ENCODE results near the gene RAB44.

The RAB44 gene

DNA sequence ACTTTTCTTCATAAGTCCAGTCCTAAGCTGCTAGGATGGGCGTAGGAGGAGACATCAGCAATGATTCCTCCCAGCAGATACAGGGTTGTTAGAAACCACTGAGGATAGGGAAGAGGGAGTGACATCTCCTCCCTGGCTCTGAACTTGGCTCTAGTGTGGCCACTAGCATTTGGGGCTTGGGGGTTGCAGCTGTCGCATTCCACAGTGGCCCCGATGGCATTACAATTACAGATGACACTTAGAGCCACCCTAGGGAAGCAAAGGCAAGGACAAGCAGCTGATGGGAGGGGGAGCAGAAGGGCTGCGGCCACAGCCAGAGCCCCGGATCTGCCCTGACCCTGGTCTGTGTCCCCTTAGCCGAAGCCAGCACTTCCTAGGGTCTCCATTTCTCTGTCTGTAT is 28.6 kb upstream of the RAB44 start:
- DNase-seq (ENCODE audit: low read depth in 2 of 2), result no peak

DNA sequence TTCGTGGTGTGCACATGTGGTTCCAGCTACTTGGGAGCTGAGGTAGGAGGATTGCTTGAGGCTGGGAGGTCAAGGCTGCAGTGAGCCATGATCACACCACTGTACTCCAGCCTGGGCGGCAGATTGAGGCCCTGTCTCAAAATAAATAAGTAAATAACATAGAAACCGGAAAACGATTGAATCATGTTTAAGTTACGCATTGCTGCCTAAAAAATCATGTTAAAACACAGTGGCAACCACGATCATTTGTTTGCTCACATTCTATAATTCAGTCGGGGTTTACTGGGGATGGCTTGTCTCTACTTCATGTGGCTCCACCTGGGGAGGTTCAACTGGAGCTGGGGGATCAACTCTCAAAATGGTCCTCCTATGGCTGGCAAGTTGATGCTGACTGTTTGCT is 27.4 kb upstream of the RAB44 start:
- no peak for DNase-seq (ENCODE audit: low read depth in 2 of 2)

DNA sequence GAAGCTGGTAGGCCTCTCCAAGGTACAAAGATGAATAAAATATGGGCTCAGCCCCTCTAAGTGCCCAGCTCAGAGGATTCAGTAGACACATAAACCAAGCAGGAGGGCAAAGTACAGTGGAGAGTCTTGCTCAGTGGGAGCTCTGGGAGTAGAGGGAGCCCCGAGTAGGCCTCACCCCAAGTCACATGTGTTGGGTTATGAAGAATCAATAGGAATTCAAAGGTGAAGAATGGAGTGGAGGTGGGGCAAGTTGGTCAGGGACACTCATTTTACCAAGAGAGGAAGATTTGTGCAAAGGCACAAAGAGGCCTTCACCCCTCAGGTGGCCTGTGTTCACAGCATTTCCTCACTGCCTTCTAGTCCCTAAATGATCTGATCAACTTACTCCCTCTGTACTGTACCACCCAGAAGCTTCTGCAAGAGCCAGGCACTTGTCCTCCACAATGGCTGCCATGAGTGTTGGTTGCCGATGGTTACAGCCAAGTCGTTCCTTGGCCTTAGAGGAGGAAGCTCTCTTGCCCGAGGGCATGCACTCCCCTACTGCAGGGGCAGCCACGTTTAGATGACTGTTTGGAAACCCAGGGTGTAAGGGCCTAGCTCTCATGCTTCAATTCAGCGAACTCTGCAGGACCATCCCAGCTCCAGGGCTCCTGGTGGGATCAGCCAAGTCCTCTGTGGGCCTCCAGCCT is 25.8 kb upstream of the RAB44 start:
- no peak for DNase-seq (ENCODE audit: low read depth in 2 of 2)

DNA sequence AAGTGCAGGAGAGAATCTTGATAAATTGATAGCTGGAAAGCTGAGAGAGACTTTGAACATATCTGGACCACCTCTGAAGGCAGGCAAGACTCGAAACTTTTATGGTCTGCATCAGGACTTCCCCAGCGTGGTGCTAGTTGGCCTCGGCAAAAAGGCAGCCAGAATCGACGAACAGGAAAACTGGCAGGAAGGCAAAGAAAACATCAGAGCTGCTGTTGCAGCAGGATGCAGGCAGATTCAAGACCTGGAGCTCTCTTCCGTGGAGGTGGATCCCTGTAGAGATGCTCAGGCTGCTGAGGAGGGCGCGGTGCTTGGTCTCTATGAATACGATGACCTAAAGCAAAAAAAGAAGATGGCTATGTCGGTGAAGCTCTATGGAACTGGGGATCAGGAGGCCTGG is 23.7 kb upstream of the RAB44 start:
- DNase-seq (ENCODE audit: low read depth in 2 of 2), result no peak

DNA sequence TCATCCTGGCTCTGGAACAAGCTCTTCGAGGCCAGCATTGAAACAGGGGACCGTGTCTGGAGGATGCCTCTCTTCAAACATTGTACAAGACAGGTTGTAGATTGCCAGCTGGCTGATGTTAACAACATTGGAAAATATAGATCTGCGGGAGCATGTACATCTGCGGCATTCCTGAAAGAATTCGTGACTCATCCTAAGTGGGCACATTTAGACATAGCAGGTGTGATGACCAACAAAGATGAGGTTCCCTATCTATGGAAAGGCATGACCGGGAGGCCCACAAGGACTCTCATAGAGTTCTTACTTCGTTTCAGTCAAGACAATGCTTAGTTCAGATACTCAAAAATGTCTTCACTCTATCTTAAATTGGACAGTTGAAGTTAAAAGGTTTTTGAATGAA is 22.7 kb upstream of the RAB44 start:
- no peak for DNase-seq (ENCODE audit: low read depth in 2 of 2)

DNA sequence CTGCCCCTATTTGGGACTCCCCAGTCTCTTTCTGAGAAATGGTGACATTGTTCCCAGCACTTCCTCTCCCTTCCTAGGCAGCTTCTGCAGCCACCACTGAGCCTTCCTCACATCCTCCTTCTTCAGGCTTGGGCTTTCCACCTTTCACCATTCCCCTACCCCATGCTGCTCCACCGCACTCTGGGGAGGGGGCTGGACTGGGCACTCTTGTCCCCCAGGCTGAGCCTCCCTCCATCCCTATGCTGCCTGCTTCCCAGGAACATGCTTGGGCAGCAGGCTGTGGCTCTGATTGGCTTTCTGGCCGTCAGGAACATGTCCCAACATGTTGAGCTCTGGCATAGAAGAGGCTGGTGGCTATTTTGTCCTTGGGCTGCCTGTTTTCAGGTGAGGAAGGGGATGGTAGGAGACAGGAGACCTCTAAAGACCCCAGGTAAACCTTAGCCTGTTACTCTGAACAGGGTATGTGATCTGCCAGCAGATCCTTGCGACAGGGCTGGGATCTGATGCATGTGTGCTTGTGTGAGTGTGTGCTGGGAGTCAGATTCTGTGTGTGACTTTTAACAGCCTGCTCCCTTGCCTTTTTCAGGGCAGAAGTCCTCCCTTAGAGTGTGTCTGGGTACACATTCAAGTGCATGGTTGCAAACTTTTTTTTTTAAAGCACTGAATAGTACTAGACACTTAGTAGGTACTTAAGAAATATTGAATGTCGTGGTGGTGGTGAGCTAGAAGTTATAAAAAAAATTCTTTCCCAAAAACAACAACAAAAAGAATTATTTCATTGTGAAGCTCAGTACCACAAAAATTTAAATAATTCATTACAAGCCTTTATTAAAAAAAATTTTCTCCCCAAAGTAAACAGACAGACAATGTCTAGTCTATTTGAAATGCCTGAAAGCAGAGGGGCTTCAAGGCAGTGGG is 21.2 kb upstream of the RAB44 start:
- DNase-seq (ENCODE audit: low read depth in 2 of 2), result no peak

DNA sequence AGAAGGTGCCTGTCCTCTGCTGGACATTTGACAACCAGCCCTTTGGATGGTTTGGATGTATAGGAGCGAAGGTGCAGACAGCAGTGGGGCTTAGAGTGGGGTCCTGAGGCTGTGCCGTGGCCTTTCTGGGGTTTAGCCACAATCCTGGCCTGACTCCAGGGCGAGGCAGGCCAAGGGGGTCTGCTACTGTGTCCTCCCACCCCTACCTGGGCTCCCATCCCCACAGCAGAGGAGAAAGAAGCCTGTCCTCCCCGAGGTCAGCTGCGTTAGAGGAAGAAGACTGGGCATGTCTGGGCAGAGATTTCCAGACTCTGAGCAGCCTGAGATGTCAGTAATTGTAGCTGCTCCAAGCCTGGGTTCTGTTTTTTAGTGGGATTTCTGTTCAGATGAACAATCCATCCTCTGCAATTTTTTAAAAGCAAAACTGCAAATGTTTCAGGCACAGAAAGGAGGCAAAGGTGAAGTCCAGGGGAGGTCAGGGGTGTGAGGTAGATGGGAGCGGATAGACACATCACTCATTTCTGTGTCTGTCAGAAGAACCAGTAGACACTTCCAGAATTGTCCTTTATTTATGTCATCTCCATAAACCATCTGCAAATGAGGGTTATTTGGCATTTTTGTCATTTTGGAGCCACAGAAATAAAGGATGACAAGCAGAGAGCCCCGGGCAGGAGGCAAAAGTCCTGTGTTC is 20.4 kb upstream of the RAB44 start:
- DNase-seq (ENCODE audit: low read depth in 2 of 2), result no peak

DNA sequence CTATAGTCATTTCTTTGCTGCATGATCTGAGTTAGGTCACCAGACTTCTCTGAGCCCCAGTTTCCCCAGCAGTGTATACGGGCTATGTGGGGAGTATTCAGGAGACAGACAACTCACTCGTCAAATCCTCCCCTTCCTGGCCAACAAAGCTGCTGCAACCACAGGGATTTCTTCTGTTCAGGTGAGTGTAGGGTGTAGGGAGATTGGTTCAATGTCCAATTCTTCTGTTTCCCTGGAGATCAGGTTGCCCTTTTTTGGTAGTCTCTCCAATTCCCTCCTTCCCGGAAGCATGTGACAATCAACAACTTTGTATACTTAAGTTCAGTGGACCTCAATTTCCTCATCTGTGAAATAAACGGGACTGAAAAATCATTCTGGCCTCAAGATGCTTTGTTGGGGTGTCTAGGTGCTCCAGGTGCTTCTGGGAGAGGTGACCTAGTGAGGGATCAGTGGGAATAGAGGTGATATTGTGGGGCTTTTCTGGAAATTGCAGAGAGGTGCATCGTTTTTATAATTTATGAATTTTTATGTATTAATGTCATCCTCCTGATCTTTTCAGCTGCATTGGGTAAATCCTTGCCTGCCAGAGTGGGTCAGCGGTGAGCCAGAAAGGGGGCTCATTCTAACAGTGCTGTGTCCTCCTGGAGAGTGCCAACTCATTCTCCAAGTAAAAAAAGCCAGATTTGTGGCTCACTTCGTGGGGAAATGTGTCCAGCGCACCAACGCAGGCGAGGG is 19.7 kb upstream of the RAB44 start:
- DNase-seq (ENCODE audit: low read depth in 2 of 2), result no peak

DNA sequence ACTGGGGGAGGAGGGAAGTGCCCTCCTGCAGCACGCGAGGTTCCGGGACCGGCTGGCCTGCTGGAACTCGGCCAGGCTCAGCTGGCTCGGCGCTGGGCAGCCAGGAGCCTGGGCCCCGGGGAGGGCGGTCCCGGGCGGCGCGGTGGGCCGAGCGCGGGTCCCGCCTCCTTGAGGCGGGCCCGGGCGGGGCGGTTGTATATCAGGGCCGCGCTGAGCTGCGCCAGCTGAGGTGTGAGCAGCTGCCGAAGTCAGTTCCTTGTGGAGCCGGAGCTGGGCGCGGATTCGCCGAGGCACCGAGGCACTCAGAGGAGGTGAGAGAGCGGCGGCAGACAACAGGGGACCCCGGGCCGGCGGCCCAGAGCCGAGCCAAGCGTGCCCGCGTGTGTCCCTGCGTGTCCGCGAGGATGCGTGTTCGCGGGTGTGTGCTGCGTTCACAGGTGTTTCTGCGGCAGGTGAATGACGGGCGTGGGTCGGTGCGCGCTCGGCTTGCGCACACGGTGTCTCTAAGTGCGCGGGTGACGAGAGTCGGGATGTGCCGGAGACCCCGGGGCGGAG is 19.1 kb upstream of the RAB44 start, which contains the start of gene CDKN1A:
TSS of gene CDKN1A (plus strand) at position 227 of the 555 bp plus-strand sequence. CDS start 5,388 bp downstream, outside the sequence.
- DNase-seq (ENCODE audit: low read depth in 2 of 2), result peak; percentile 63 to 71

DNA sequence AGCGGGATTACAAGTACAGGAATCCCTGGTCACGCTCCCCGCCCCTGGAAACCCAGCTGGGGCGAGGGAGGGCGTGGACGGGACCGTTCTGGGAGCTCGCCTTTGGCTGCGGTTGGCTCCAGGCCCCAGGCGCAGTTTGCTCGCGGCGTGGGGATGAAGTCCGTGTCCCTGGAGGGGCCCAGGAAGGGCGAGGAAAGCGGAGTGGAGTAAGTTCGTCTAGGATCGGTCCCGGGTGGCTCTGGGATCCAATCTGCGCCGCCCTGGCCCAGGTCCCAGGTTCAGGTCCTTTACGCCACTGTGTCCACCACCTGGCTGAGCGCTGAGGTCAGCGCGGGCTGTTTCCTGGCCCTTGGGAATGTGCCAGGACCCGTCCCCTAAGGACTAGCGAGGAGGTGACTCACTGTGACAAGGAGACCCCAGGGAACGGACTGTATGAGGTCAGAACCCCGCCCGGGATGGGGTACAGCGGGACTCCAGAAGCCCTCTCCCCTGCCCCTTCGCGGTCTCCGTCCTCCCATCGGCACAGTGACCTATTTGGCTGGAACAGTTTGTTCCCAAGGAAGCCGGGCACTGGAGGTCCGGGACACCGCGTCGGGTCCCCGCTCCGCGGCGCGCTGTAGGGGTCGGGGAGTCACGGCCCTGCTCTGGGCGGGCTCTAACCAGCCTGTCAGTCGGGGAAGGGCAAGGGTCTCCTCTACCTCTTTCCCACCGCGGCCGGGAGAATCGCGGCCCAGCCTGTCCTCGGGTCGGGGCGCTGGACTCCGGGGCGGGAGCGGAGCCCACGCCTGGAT is 18.4 kb upstream of the RAB44 start:
- no peak for DNase-seq (ENCODE audit: low read depth in 2 of 2)

DNA sequence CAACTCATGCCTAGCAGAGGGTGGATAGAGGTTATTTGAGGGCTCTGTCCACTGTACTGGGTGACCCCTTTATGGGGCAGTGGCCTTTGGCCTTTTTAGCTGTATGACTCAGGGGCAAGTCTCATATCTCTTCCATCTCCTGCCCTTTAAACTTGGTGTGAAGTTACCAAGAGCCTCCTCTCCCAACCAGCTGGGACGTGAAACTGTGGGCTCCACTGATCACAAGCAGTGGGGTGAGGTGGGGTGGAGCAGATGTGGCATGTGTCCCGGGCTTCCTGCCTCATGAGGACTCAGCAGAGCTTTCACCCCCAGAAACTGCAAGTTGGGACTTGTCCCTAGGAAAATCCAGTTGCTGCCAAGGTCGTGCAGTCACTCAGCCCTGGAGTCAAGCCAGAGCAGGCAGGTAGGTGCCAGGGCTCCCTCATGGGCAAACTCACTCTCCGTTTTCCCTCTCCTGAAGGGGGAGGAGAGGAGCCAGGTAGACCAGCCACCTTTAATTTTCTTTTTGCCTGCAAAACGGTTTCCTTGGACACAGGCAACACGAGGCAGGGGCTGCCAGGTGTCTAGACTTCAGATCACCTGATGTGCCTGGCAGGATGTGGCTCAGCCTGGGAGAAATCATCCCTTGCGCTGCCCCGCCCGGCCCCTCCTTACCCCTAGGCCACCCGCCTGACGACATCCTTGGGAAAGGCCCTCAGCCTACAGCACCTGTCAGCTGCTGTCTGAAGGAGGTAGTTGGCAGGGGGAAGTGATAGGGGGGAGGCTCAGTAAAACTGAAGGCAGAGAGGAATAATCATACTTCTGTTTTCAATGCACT is 15.1 kb upstream of the RAB44 start:
- peak in 1 of 2 donors; percentile 42 for DNase-seq (ENCODE audit: low read depth in 2 of 2)

DNA sequence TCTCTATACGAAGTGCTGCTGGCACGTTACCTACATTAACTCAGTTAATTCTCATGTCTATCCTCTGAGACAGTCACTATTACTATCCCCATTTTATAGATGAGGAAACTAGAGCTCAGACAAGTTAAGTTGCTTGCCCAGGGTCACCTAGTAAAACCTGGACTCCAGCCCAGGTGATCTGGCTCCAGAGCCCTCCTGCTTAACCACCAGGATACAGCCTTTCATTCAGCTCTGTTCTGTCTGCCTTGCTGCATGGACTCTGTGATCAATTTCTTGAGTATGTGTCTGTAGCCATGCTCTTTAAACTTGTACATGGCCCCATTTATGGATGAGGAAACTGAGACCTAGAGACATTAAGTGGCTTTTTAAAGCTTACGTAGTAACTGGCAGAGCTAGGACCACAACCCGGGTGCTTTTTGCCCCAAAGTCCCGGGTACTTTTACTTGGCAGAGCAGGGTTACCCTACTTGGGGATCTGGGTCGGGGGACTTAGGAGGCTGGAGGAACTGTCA is 14.4 kb upstream of the RAB44 start:
- no peak for DNase-seq (ENCODE audit: low read depth in 2 of 2)

DNA sequence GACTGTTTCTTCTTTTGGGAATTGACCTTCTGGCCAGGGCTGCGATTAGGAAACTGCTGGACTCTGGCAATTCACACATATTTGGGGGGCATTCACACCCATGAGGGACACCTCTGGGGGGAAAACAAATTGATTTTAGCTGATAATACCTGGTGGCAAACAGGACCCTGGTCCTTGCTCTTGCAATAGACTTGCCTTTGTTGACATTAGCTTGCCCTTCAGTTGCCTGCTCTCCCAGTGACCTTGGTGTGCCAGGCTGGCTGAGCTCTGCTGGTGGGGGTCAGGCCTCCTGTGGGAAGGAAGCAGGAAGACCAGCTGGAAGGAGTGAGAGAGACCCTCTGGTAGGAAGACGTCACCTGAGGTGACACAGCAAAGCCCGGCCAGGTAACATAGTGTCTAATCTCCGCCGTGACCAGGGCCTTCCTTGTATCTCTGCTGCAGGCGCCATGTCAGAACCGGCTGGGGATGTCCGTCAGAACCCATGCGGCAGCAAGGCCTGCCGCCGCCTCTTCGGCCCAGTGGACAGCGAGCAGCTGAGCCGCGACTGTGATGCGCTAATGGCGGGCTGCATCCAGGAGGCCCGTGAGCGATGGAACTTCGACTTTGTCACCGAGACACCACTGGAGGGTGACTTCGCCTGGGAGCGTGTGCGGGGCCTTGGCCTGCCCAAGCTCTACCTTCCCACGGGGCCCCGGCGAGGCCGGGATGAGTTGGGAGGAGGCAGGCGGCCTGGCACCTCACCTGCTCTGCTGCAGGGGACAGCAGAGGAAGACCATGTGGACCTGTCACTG is 13.8 kb upstream of the RAB44 start:
- DNase-seq (ENCODE audit: low read depth in 2 of 2), result no peak

DNA sequence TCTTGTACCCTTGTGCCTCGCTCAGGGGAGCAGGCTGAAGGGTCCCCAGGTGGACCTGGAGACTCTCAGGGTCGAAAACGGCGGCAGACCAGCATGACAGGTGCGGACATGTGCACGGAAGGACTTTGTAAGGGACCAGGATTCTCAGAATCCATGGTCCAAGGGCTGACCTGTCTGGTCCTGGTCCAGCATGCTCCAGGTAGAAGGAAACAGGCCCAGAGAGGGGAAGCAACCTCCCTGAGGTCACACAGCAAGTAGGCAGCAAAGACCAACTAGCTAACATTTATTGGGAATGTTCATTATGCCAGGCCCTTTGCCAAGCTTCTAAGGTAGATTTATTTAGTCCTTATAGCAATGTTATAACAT is 13.2 kb upstream of the RAB44 start:
- no peak for DNase-seq (ENCODE audit: low read depth in 2 of 2)

DNA sequence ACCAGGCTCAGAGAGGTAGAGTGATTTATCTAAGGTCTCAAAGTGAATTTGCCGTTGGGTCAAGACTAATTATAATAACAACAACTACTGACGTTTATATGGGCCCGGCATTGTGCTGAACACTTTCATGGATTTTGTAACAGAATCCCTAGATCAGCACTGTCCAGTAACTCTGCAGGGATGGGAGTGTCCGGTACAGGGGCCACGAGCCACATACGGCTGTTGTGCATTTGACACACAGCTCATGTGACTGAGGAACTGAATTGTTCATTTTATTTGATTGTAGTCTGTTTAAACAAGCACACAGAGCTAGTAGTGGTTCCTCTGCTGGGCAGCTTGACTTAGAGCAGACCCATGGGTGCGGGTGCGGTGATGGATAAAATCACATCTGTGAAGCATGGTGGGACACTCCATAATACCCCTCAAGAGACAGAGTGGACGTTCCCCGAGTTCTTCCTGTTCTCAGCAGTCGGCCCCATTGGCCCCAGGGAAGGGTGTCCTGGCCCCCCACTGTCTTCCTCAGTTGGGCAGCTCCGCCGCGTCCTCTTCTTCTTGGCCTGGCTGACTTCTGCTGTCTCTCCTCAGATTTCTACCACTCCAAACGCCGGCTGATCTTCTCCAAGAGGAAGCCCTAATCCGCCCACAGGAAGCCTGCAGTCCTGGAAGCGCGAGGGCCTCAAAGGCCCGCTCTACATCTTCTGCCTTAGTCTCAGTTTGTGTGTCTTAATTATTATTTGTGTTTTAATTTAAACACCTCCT is 12.3 kb upstream of the RAB44 start:
- no peak for DNase-seq (ENCODE audit: low read depth in 2 of 2)

DNA sequence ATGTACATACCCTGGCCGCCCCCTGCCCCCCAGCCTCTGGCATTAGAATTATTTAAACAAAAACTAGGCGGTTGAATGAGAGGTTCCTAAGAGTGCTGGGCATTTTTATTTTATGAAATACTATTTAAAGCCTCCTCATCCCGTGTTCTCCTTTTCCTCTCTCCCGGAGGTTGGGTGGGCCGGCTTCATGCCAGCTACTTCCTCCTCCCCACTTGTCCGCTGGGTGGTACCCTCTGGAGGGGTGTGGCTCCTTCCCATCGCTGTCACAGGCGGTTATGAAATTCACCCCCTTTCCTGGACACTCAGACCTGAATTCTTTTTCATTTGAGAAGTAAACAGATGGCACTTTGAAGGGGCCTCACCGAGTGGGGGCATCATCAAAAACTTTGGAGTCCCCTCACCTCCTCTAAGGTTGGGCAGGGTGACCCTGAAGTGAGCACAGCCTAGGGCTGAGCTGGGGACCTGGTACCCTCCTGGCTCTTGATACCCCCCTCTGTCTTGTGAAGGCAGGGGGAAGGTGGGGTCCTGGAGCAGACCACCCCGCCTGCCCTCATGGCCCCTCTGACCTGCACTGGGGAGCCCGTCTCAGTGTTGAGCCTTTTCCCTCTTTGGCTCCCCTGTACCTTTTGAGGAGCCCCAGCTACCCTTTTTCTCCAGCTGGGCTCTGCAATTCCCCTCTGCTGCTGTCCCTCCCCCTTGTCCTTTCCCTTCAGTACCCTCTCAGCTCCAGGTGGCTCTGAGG is 11.5 kb upstream of the RAB44 start:
- DNase-seq (ENCODE audit: low read depth in 2 of 2), result no peak

Data from stimulated activated CD8-positive, alpha-beta memory T cell treated with anti-CD3 and anti-CD28 coated beads, Interleukin-2, amount 100 ng/mL, for 48 hours (primary cell).